Keratinocyte (primary cell): ENCODE data around the gene SEC61A2. TPM values are rescaled to one million over a fixed set of nuclear protein-coding genes. Genes with fewer than 3 reads are reported as not detected.

Experiments
- DNase-seq: peaks from one replicate; pipeline ENCODE4 v3.0.0-alpha.2; 2011; ENCODE audit warnings: low read depth, missing footprints, low spot score
- FAIRE-seq: peaks from 2 replicates; lab custom pipeline; 2011; peaks lifted over from hg19 to GRCh38; lab: Jason Lieb, UNC
- H2AFZ ChIP-seq: 2 replicates; pipeline ENCODE4 v1.6.0; 2012; ENCODE audit warnings: low read length, control low read depth, inconsistent platforms; ENCODE audit not compliant: control insufficient read depth
- H3K27ac ChIP-seq: 2 replicates; pipeline ENCODE4 v1.5.1; 2011; ENCODE audit warnings: low read length; ENCODE audit not compliant: control insufficient read depth, insufficient read depth
- H3K27me3 ChIP-seq: 3 replicates; pipeline ENCODE4 v1.6.0; 2011; ENCODE audit warnings: low read length; ENCODE audit not compliant: control insufficient read depth, insufficient read depth; ENCODE audit errors: extremely low read depth
- H3K36me3 ChIP-seq, 2 experiments: 2 replicates in 1 of 2; 3 replicates in 1 of 2; pipeline ENCODE4 v1.5.1; 2011; ENCODE audit warnings: low read length in 2 of 2, mild to moderate bottlenecking in 1 of 2; ENCODE audit not compliant: control insufficient read depth in 2 of 2, insufficient read depth in 2 of 2; ENCODE audit errors: extremely low read depth in 1 of 2
- H3K4me1 ChIP-seq: 3 replicates; pipeline ENCODE4 v1.5.1; 2011; ENCODE audit warnings: low read length; ENCODE audit not compliant: control insufficient read depth, insufficient read depth; ENCODE audit errors: extremely low read depth
- H3K4me2 ChIP-seq: 3 replicates; pipeline ENCODE4 v1.6.0; 2011; ENCODE audit warnings: low read depth, low read length; ENCODE audit not compliant: control insufficient read depth, insufficient read depth; ENCODE audit errors: extremely low read depth
- H3K4me3 ChIP-seq, 3 experiments: fragments of 200-600 bp in 1 of 3; sonication (generic) in 1 of 3; 2 replicates in 2 of 3; 3 replicates in 1 of 3; pipeline ENCODE4 v1.5.1; 2011 to 2016; ENCODE audit warnings: low read length in 3 of 3, mild to moderate bottlenecking in 3 of 3, control low read depth in 2 of 3, inconsistent platforms in 1 of 3, low read depth in 1 of 3, mixed read lengths in 1 of 3, mixed run types in 1 of 3, moderate library complexity in 1 of 3; ENCODE audit not compliant: control insufficient read depth in 2 of 3, insufficient read depth in 2 of 3; ENCODE audit errors: extremely low read depth in 1 of 3
- H3K79me2 ChIP-seq: 2 replicates; pipeline ENCODE4 v1.6.0; 2012; ENCODE audit warnings: low read length; ENCODE audit not compliant: control insufficient read depth, insufficient read depth
- H3K9ac ChIP-seq: 3 replicates; pipeline ENCODE4 v1.6.0; 2011; ENCODE audit warnings: low read length; ENCODE audit not compliant: control insufficient read depth, insufficient read depth; ENCODE audit errors: extremely low read depth
- H3K9me1 ChIP-seq: 3 replicates; pipeline ENCODE4 v1.6.0; 2011; ENCODE audit warnings: low read length; ENCODE audit not compliant: control insufficient read depth, insufficient read depth; ENCODE audit errors: extremely low read depth
- H3K9me3 ChIP-seq: 2 replicates; pipeline ENCODE4 v1.5.1; 2012; ENCODE audit warnings: low read depth, low read length; ENCODE audit not compliant: control insufficient read depth
- H4K20me1 ChIP-seq: 3 replicates; pipeline ENCODE4 v1.6.0; 2011; ENCODE audit warnings: low read length; ENCODE audit not compliant: control insufficient read depth, insufficient read depth; ENCODE audit errors: extremely low read depth
- CTCF ChIP-seq, 3 experiments: IDR thresholded peaks in 1 of 3; conservative IDR thresholded peaks in 1 of 3; optimal IDR thresholded peaks in 1 of 3; 2 replicates in 2 of 3; 3 replicates in 1 of 3; pipeline versions ENCODE3 to v1.5.1; 2011; ENCODE audit warnings: low read length in 3 of 3, mild to moderate bottlenecking in 3 of 3, moderate library complexity in 2 of 3, control low read depth in 1 of 3, inconsistent platforms in 1 of 3; ENCODE audit not compliant: insufficient read depth in 2 of 3; ENCODE audit errors: extremely low read depth in 1 of 3
- EZH2 ChIP-seq: IDR thresholded peaks from one replicate; pipeline ENCODE4 v1.6.1; 2012; ENCODE audit warnings: inconsistent platforms, mild to moderate bottlenecking, low read length, moderate library complexity
- dilution Hi-C: fragments of 300-500 bp; cut with MboI; formaldehyde crosslinking; loops from one replicate; pipeline ENCODE4 v1.7.0; 2020; ENCODE audit warnings: low sequenced_read_pairs; ENCODE audit not compliant: extremely low pct_ligation_motif_present
- polyA plus RNA-seq, 5 experiments: library from polyadenylated mRNA; depleted of rRNA in 3 of 5; stranded (reverse) in 3 of 5; stranded (forward) in 1 of 5; unstranded in 1 of 5; fragments of >200 nt; gene quantifications; 1 replicate in 1 of 5; 2 replicates in 3 of 5; 3 replicates in 1 of 5; pipeline versions ENCODE4 v1.2.1 to v1.2.3, GENCODE V29; 2011 to 2012; ENCODE audit warnings: missing spikeins in 2 of 5, low read depth in 1 of 5, low replicate concordance in 1 of 5

SEC61A2 gene
- polyA plus RNA-seq, 1 donor (not counting 4 experiments of a cell fraction or from before 2014, with no cell fraction given) = 13.7 TPM

GRCh38 chr10:12121673-12122072 is 7.8 kb upstream of the SEC61A2 start:
- no peak overlapping the region for H3K4me2 ChIP-seq
- H3K79me2 ChIP-seq = no peaks in the 10 kb centered on the region
- no peaks in the 10 kb centered on the region for H3K9me3 ChIP-seq
- H3K4me3 ChIP-seq = no peak overlapping the region
- DNase-seq (no peak), FAIRE-seq (no peak)
- dilution Hi-C loops = no loop called here
- H3K4me1 ChIP-seq = peaks cover 2% of the 10 kb centered on the region
- H2AFZ ChIP-seq = no peak overlapping the region
- H3K27me3 ChIP-seq = no peaks in the 10 kb centered on the region
- H3K9ac ChIP-seq = no peak overlapping the region
- TF ChIP-seq EZH2 (no peak), CTCF (optimal IDR thresholded peaks at IDR 0.05 in 1 of 3, IDR thresholded peaks at IDR 0.05 in 1 of 3, conservative IDR thresholded peaks at IDR 0.05 in 1 of 3; ENCODE audit: extremely low read depth in 1 of 3, insufficient read depth in 2 of 3, low read length in 3 of 3) (no peak)
- H3K36me3 ChIP-seq = peaks cover 3 to 5% of the 10 kb centered on the region in 2 experiments
- H3K27ac ChIP-seq = no peak overlapping the region
- H4K20me1 ChIP-seq = no peaks in the 10 kb centered on the region
- H3K9me1 ChIP-seq = no peaks in the 10 kb centered on the region

- H3K9me3 ChIP-seq = no peaks in the 10 kb centered on the region
- no peaks in the 10 kb centered on the region for H3K4me1 ChIP-seq
- FAIRE-seq (peak; percentile 71), DNase-seq (no peak)
- H3K27me3 ChIP-seq = no peaks in the 10 kb centered on the region
- peaks cover 16% of the 10 kb centered on the region for H3K79me2 ChIP-seq
- TF ChIP-seq CTCF (optimal IDR thresholded peaks at IDR 0.05 in 1 of 3, IDR thresholded peaks at IDR 0.05 in 1 of 3, conservative IDR thresholded peaks at IDR 0.05 in 1 of 3; ENCODE audit: extremely low read depth in 1 of 3, insufficient read depth in 2 of 3, low read length in 3 of 3) (peak; percentile 36 to 59 (median 52)), EZH2 (no peak)
- peak overlapping the region; percentile 80 for H3K27ac ChIP-seq
- H4K20me1 ChIP-seq = no peaks in the 10 kb centered on the region
- H3K36me3 ChIP-seq = peaks cover 0 to under 1% of the 10 kb centered on the region in 2 experiments
- H3K4me3 ChIP-seq = peak overlapping the region; percentile 81 to 84 (median 84)
- no peaks in the 10 kb centered on the region for H3K9me1 ChIP-seq
- H2AFZ ChIP-seq = peak overlapping the region; percentile 39
- dilution Hi-C loops = no loop called here
- peak overlapping the region; percentile 82 for H3K9ac ChIP-seq
- peak overlapping the region; percentile 95 for H3K4me2 ChIP-seq
Measured at GRCh38 chr10:12130237-12130872, 878 bp downstream of the SEC61A2 start.
